HG02943 (cell line): ENCODE results near the gene EFHB.
"Not testable (repeated sequence)": the region's sequence is repeated elsewhere in the genome, so short reads cannot be mapped to it uniquely, and the experiment has no call there.

Experiments
- ATAC-seq: cut with Tn5 transposase; IDR thresholded peaks from one replicate; pipeline ENCODE4 v1.9.1; 2021; ENCODE audit warnings: mild to moderate bottlenecking, low read depth, moderate library complexity; ENCODE audit not compliant: unreplicated experiment

The EFHB gene

GRCh38 chr3:19931767-19932188 is 2.2 kb downstream of the EFHB start:
- no peak for ATAC-seq

- ATAC-seq = no peak
Observed at GRCh38 chr3:19931180-19931692, 2.8 kb downstream of the EFHB start.

GRCh38 chr3:19920401-19921080 is 13.5 kb downstream of the EFHB start:
- no peak for ATAC-seq

- no peak for ATAC-seq
Observed at GRCh38 chr3:19917167-19917566, 16.9 kb downstream of the EFHB start.

GRCh38 chr3:19911452-19911851 is 22.6 kb downstream of the EFHB start:
- no peak for ATAC-seq

GRCh38 chr3:19907523-19907922 is 26.5 kb downstream of the EFHB start:
- ATAC-seq = no peak

GRCh38 chr3:19903649-19904048 is 30.4 kb downstream of the EFHB start:
- ATAC-seq = no peak

- no peak for ATAC-seq
Observed at GRCh38 chr3:19901918-19902317, 32.1 kb downstream of the EFHB start.

- no peak for ATAC-seq
Observed at GRCh38 chr3:19901337-19901736, 32.7 kb downstream of the EFHB start.

GRCh38 chr3:19899833-19900232 is 34.2 kb downstream of the EFHB start:
- not testable (repeated sequence) for ATAC-seq

- ATAC-seq = no peak
Observed at GRCh38 chr3:19899264-19899663, 34.8 kb downstream of the EFHB start.

- ATAC-seq = no peak
Observed at GRCh38 chr3:19898721-19899120, 35.3 kb downstream of the EFHB start.

- ATAC-seq = no peak
Observed at GRCh38 chr3:19891740-19892139, 42.3 kb downstream of the EFHB start.

- ATAC-seq = no peak
Observed at GRCh38 chr3:19888428-19889152, 45.4 kb downstream of the EFHB start.

GRCh38 chr3:19887122-19887521 is 46.9 kb downstream of the EFHB start:
- not testable (repeated sequence) for ATAC-seq

- no peak for ATAC-seq
Observed at GRCh38 chr3:19886404-19886803, 47.6 kb downstream of the EFHB start.

- no peak for ATAC-seq
Observed at GRCh38 chr3:19885468-19885867, 48.5 kb downstream of the EFHB start.

- no peak for ATAC-seq
Observed at GRCh38 chr3:19881852-19882251, 52.2 kb downstream of the EFHB start.

- no peak for ATAC-seq
Observed at GRCh38 chr3:19881036-19881435, 53.0 kb downstream of the EFHB start.

- no peak for ATAC-seq
Observed at GRCh38 chr3:19877656-19878055, 56.4 kb downstream of the EFHB start.

GRCh38 chr3:19866751-19867347 is 67.2 kb downstream of the EFHB start:
- peak; percentile 83 for ATAC-seq
